Uterus (tissue), 4 donors: Measurements from ENCODE around the gene HDHD3. TPM values are rescaled to one million over a fixed set of nuclear protein-coding genes. Genes with fewer than 3 reads are reported as not detected.

ENCODE experiments used
- DNase-seq, 2 donors: peaks; one replicate each; pipeline ENCODE4 v3.0.0-alpha.2; 2019 to 2020
- H3K27ac ChIP-seq, 2 donors: fragments of 200-600 bp; sonication (generic); 1 replicate in 1 of 2; 2 replicates in 1 of 2; pipeline ENCODE4 v1.5.1; 2016 to 2018
- H3K27me3 ChIP-seq, 2 donors: fragments of 200-600 bp; sonication (generic); one replicate each; pipeline ENCODE4 v1.5.1; 2018 to 2019; ENCODE audit warnings: control low read depth in 1 of 2
- H3K36me3 ChIP-seq, 2 donors: fragments of 200-600 bp; sonication (generic); one replicate each; pipeline ENCODE4 v1.5.1; 2019; ENCODE audit warnings: control low read depth in 1 of 2
- H3K4me1 ChIP-seq, 2 donors: fragments of 200-600 bp; sonication (generic); one replicate each; pipeline ENCODE4 v1.5.1; 2018 to 2019; ENCODE audit warnings: control low read depth in 1 of 2
- H3K4me3 ChIP-seq, 2 donors: fragments of 200-600 bp; sonication (generic); 1 replicate in 1 of 2; 2 replicates in 1 of 2; pipeline ENCODE4 v1.5.1; 2018 to 2019; ENCODE audit warnings: mild to moderate bottlenecking in 1 of 2
- H3K9me3 ChIP-seq, 2 donors: fragments of 200-600 bp; sonication (generic); one replicate each; pipeline ENCODE4 v1.5.1; 2019; ENCODE audit warnings: control low read depth in 1 of 2
- CTCF ChIP-seq, 4 experiments: fragments of 200-600 bp in 2 of 4; fragments of 450-650 bp in 2 of 4; sonication (generic) in 2 of 4; IDR thresholded peaks; one replicate each; pipeline ENCODE4 v1.5.1; 2016 to 2019; ENCODE audit warnings: antibody characterized with exemption in 4 of 4, mild to moderate bottlenecking in 2 of 4, moderate library complexity in 1 of 4
- POLR2A ChIP-seq, 2 donors: fragments of 450-650 bp; IDR thresholded peaks; one replicate each; pipeline ENCODE4 v1.6.1; 2016; ENCODE audit warnings: antibody characterized with exemption in 2 of 2, mild to moderate bottlenecking in 1 of 2, moderate library complexity in 1 of 2
- intact Hi-C: fragments of 100-400 bp; cut with DNase I; formaldehyde crosslinking; loops from one replicate; pipeline ENCODE4 v1.15.1; 2023; ENCODE audit warnings: low total_unique reads
- total RNA-seq, 4 donors: library from RNA; depleted of rRNA in 3 of 4; stranded (reverse); fragments of >200 nt in 3 of 4; gene quantifications; one replicate each; pipeline versions ENCODE4 v1.1.0 to v1.2.4, GENCODE V29; 2014 to 2023
- donor health status: DM: yes; HTN: yes; CAD: no.

Gene HDHD3
- total RNA-seq, 4 donors from 2014 or later: 10.5 to 36.8 (median 20.4) TPM

- DNase-seq: no peak
- TF ChIP-seq POLR2A (IDR thresholded peaks at IDR 0.05) (no peak), CTCF (IDR thresholded peaks at IDR 0.05) (no peak)
- Histone ChIP-seq H3K36me3 (no peaks in the 10 kb centered on the region), H3K9me3 (no peaks in the 10 kb centered on the region), H3K4me3 (no peak overlapping the region), H3K4me1 (peaks cover 0 to 5% of the 10 kb centered on the region in 2 donors), H3K27ac (no peak overlapping the region), H3K27me3 (no peaks in the 10 kb centered on the region)
- intact Hi-C loops: no loop called here
Measured at GRCh38 chr9:113373676-113374392, 3.0 kb downstream of the HDHD3 start.

GRCh38 chr9:113373256-113373655 lies 3.5 kb downstream of the HDHD3 start:
- Histone ChIP-seq H3K4me1 (peaks cover 0 to 5% of the 10 kb centered on the region in 2 donors), H3K27ac (no peak overlapping the region), H3K36me3 (no peaks in the 10 kb centered on the region), H3K9me3 (no peaks in the 10 kb centered on the region), H3K4me3 (no peak overlapping the region), H3K27me3 (no peaks in the 10 kb centered on the region)
- TF ChIP-seq CTCF (IDR thresholded peaks at IDR 0.05) (no peak), POLR2A (IDR thresholded peaks at IDR 0.05) (no peak)
- intact Hi-C loops: no loop called here
- no peak for DNase-seq

DNA sequence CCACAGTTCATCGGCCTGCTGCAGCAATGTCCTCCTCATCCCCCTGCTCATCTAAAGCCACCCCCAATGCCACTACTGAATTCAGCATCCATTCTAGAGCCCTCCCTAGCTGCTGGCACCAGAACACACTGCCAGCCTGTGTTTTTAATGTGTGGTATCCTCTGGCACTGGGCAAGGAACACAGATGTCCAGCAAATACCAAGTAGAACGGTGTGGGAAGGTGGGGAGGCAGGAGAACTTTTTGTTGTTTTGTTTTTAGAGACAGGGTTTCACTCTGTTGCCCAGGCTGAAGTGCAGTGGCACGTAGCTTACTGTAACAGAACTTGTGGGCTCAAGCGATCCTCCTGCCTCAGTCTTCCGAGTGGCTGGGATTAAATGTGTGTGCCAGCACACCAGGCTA lies 4.7 kb downstream of the HDHD3 start:
- no peaks in the 10 kb centered on the region for H3K27me3 ChIP-seq
- no peaks in the 10 kb centered on the region for H3K36me3 ChIP-seq
- intact Hi-C loops: no loop called here
- peaks cover 0 to 5% of the 10 kb centered on the region in 2 donors for H3K4me1 ChIP-seq
- no peaks in the 10 kb centered on the region for H3K9me3 ChIP-seq
- no peak for DNase-seq
- TF ChIP-seq CTCF (IDR thresholded peaks at IDR 0.05) (no peak), POLR2A (IDR thresholded peaks at IDR 0.05) (no peak)
- H3K4me3 ChIP-seq: no peak overlapping the region
- H3K27ac ChIP-seq: no peak overlapping the region

DNA sequence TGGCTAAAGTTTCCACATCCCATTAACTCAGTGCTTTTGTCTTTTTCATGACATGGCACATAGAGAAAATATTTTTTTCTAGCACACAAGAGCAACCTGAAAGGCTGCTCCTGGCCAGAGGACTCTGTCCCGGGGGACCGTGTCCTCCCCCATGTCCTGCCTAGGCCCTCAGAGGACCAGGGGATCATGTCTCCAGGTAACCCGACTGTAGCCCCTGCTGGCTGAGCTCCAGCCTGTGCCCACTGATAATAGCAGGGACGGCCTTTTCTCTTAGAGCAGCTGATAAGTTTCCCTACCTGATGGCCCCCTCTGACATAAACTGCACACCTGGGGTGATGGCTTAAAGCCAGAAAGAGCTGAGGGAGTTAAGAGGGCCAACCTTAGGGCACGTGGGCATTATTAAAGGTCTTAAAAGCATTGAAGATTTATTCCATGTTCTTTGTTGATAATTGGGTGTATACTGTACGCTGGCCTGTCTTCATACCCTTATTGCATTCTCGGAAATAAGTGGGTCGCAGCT lies 5.9 kb downstream of the HDHD3 start:
- no peak overlapping the region for H3K4me3 ChIP-seq
- DNase-seq: no peak
- no peak for TF ChIP-seq CTCF (IDR thresholded peaks at IDR 0.05)
- no peak for TF ChIP-seq POLR2A (IDR thresholded peaks at IDR 0.05)
- H3K9me3 ChIP-seq: no peaks in the 10 kb centered on the region
- no peaks in the 10 kb centered on the region for H3K36me3 ChIP-seq
- H3K27me3 ChIP-seq: no peaks in the 10 kb centered on the region
- H3K4me1 ChIP-seq: peaks cover 0 to 5% of the 10 kb centered on the region in 2 donors
- intact Hi-C loops: no loop called here
- H3K27ac ChIP-seq: no peak overlapping the region

GRCh38 chr9:113369855-113370140 lies 7.0 kb downstream of the HDHD3 start:
- DNase-seq: no peak
- no peaks in the 10 kb centered on the region for H3K36me3 ChIP-seq
- no peak overlapping the region for H3K27ac ChIP-seq
- H3K27me3 ChIP-seq: no peaks in the 10 kb centered on the region
- H3K4me1 ChIP-seq: no peaks in the 10 kb centered on the region
- H3K4me3 ChIP-seq: no peak overlapping the region
- H3K9me3 ChIP-seq: no peaks in the 10 kb centered on the region
- intact Hi-C loops: no loop called here
- TF ChIP-seq CTCF (IDR thresholded peaks at IDR 0.05) (no peak), POLR2A (IDR thresholded peaks at IDR 0.05) (no peak)
